ENCODE data around the gene TUBG1. TPM values are rescaled to one million over a fixed set of nuclear protein-coding genes. Genes with fewer than 3 reads are reported as not detected.
"Not testable (repeated sequence)": the region's sequence is repeated elsewhere in the genome, so short reads cannot be mapped to it uniquely, and the experiment has no call there.

Gene TUBG1
- total and polyA plus RNA-seq, 9 donors = 11.3 to 41.2 (median 25.1) TPM

DNA sequence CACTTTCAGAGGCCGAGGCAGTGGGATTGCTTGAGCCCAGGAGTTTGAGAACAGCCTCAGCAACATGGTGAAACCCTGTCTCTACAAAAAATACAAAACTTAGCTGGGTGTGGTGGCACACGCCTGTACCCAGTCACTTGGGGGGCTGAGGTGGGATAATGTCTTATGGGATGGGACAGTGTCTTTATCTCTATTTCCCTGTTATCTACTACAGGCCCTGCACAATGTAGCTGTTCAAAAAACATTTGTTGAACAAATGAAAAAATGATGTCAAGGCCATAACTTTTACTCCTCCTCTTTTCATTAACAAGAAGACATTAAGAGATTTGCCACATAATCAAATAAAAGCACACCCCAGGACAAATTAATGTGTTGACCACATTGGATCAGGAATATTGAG is 13.8 kb downstream of the TUBG1 start:
- WGBS, 3 donors = 83 to 94% (median 86%) methylated on average over 2 of the region's 2 CpGs
- TF ChIP-seq, protein P1, sequence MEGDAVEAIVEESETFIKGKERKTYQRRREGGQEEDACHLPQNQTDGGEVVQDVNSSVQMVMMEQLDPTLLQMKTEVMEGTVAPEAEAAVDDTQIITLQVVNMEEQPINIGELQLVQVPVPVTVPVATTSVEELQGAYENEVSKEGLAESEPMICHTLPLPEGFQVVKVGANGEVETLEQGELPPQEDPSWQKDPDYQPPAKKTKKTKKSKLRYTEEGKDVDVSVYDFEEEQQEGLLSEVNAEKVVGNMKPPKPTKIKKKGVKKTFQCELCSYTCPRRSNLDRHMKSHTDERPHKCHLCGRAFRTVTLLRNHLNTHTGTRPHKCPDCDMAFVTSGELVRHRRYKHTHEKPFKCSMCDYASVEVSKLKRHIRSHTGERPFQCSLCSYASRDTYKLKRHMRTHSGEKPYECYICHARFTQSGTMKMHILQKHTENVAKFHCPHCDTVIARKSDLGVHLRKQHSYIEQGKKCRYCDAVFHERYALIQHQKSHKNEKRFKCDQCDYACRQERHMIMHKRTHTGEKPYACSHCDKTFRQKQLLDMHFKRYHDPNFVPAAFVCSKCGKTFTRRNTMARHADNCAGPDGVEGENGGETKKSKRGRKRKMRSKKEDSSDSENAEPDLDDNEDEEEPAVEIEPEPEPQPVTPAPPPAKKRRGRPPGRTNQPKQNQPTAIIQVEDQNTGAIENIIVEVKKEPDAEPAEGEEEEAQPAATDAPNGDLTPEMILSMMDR (IDR thresholded peaks at IDR 0.05) = no peak
- TF ChIP-seq POLR2A (IDR thresholded peaks at IDR 0.05) = no peak
- TF ChIP-seq EP300 (IDR thresholded peaks at IDR 0.05) = no peak
- H3K36me3 ChIP-seq = no peaks in the 10 kb centered on the region
- H3K9me3 ChIP-seq = no peaks in the 10 kb centered on the region
- no peak for DNase-seq
- H3K27me3 ChIP-seq = no peaks in the 10 kb centered on the region
- intact Hi-C loops (cut with DNase I) = no loop called here
- no peak overlapping the region for H3K4me3 ChIP-seq
- peaks cover 3% of the 10 kb centered on the region for H3K4me1 ChIP-seq (ENCODE audit: insufficient read depth)
- H3K27ac ChIP-seq = no peak overlapping the region

- Histone ChIP-seq H3K27ac (no peak overlapping the region), H3K4me1 (ENCODE audit: insufficient read depth) (no peaks in the 10 kb centered on the region), H3K36me3 (no peaks in the 10 kb centered on the region), H3K9me3 (no peaks in the 10 kb centered on the region), H3K4me3 (no peak overlapping the region), H3K27me3 (no peaks in the 10 kb centered on the region)
- TF ChIP-seq POLR2A (IDR thresholded peaks at IDR 0.05) = no peak
- no peak for TF ChIP-seq EP300 (IDR thresholded peaks at IDR 0.05)
- TF ChIP-seq, protein P1 (IDR thresholded peaks at IDR 0.05) = no peak
- DNase-seq = no peak
- intact Hi-C loops (cut with DNase I) = no loop called here
- WGBS, 3 donors = 68 to 75% (median 73%) methylated on average over 7 of the region's 7 CpGs
Measured at GRCh38 chr17:42623732-42624596, 14.5 kb downstream of the TUBG1 start.

DNA sequence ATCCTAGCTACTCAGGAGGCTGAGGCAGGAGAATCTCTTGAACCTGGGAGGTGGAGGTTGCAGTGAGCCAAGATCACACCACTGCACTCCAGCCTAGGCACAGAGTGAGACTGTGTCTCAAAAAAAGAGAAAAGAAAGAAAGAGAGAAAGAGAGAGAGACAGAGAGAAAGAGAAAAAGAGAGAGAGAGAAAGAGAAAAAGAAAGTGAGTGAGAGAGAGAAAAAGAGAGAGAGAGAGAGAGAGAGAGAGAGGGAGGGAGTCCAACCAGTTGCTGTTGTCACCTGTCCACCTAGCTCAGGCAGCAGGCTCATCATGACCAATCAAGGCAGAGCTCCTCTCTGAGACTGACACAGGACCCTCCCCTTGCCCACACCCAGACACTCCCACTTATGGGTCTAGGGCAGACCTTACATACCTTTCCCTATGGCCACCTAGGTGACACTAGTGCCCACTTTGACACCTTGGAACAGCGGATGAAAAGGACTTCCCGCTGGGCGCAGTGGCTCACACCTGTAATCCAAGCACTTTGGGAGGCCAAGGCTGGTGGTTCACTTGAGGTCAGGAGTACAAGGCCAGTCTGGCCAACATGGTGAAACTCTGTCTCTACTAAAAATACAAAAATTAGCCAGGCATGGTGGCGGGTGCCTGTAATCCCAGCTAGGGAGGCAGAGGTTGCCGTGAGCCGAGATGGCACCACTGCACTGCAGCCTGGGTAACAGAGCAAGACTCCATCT is 17.7 kb downstream of the TUBG1 start:
- H3K4me1 ChIP-seq (ENCODE audit: insufficient read depth); H3K4me3 ChIP-seq; H3K9me3 ChIP-seq; intact Hi-C loops (cut with DNase I); DNase-seq; H3K27ac ChIP-seq; H3K36me3 ChIP-seq; H3K27me3 ChIP-seq: not testable (repeated sequence)
- 88 to 94% (median 90%) methylated on average over 6 of the region's 6 CpGs for WGBS, 3 donors

GRCh38 chr17:42629411-42630009 is 20.0 kb downstream of the TUBG1 start:
- Histone ChIP-seq H3K27ac (no peak overlapping the region), H3K36me3 (no peaks in the 10 kb centered on the region), H3K4me1 (ENCODE audit: insufficient read depth) (no peaks in the 10 kb centered on the region), H3K27me3 (no peaks in the 10 kb centered on the region), H3K4me3 (no peak overlapping the region), H3K9me3 (no peaks in the 10 kb centered on the region)
- 59 to 70% (median 60%) methylated on average over 3 of the region's 3 CpGs for WGBS, 3 donors
- no peak for DNase-seq
- intact Hi-C loops (cut with DNase I) = no loop called here
- TF ChIP-seq POLR2A (IDR thresholded peaks at IDR 0.05) = no peak
- TF ChIP-seq EP300 (IDR thresholded peaks at IDR 0.05) = no peak
- TF ChIP-seq, protein P1 (IDR thresholded peaks at IDR 0.05) = no peak
